HG02840 (cell line): ENCODE results near the gene IPCEF1.
A peak's percentile ranks its signal among the peaks of the same experiment; 100 is the strongest.
"Not testable (repeated sequence)": the region's sequence is repeated elsewhere in the genome, so short reads cannot be mapped to it uniquely, and the experiment has no call there.

Experiments used
- ATAC-seq: cut with Tn5 transposase; IDR thresholded peaks from one replicate; pipeline ENCODE4 v1.9.1; 2021; ENCODE audit warnings: mild to moderate bottlenecking, moderate library complexity, moderate number of reproducible peaks; ENCODE audit not compliant: unreplicated experiment, low FRiP score

Gene IPCEF1

GRCh38 chr6:154187203-154187602 lies 169.4 kb downstream of the IPCEF1 start:
- ATAC-seq = no peak

DNA sequence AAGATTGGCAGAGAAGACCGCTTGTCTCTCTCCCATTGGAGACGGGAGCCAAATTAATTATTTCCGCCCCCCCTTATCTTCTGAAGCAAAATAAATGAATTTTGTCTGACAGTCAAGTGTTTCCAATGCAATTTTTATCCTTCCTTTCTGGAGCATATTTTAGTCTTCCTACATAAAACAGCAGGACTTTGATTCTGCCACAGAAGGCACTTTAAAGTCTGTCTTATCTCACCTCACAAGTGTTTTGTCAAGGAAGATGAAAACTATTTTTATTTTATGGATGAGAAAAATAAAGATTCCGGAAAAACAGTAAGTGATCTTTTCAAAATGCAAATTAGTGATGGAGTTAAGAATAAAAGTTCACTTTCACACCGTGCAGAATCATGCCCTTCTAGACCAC lies 177.2 kb downstream of the IPCEF1 start:
- ATAC-seq = no peak

GRCh38 chr6:154172393-154172792 lies 184.2 kb downstream of the IPCEF1 start:
- not testable (repeated sequence) for ATAC-seq

DNA sequence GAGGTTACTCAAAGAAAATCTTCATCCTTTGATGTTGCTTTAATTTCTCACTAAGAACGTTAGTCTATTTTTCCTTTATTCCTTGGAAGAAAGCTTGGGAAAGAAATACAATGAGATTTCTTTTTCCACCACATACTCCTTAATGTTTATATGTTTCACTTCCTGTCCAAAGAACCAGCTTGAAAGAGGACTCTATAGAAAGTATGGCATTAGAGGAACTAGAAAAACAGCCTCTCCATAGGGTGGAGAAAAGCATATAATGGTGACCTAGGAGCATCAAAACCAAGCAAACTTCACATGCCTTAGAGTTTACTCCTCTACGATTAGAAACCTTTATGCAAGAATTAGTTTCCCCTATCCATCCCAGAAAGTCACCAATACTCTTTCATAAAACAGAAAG lies 186.5 kb downstream of the IPCEF1 start:
- ATAC-seq = no peak

DNA sequence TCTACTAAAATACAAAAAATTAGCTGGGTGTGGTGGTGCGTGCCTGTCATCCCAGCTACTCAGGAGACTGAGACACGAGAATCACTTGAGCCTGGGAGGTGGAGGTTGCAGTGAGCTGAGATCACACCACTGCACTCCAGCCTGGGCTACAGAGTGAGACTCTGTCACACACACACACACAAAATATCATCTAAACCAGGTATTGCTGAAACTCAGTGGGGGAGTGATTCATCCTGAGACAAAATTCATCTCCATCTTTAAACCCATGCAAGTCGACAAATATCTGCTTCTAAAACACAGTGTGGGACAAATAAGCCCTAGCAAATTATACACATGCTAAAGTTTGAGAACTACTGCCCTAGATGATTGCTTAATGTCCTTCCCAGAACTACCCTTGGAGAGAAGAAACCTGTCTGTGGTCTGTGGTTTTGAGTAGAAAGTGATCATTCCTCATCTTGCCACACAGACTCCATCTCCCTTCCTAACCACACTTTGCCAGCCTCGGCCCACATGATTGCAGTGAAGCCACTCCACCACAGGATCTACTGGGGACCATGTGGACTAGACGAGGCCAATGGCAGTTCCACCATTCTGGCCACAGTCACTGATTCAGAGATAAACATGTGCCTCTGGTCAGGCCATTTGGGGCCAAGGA lies 187.3 kb downstream of the IPCEF1 start:
- no peak for ATAC-seq

GRCh38 chr6:154167126-154167525 lies 189.5 kb downstream of the IPCEF1 start:
- no peak for ATAC-seq

- ATAC-seq = no peak
Measured at GRCh38 chr6:154166140-154166539, 190.5 kb downstream of the IPCEF1 start.

GRCh38 chr6:154165478-154165877 lies 191.1 kb downstream of the IPCEF1 start:
- no peak for ATAC-seq

DNA sequence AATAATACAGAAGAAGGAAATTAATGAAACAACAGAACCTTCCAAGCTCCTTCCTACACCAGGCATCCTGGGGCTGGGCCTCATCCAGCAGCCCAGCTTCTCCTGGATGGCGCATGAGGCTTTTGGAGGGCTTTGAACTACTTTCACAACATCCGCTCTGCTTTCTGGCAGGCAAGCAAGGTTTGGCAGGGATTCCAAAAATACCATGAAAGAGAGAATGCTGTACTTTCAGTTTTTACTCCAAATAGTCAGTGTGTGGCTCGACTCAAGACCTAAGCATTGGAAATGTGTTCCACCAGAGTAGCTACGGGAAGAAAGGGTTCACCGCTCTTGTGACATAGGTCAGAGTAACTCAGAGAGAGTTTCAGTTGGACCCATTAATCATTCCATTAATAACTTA lies 192.2 kb downstream of the IPCEF1 start:
- no peak for ATAC-seq

DNA sequence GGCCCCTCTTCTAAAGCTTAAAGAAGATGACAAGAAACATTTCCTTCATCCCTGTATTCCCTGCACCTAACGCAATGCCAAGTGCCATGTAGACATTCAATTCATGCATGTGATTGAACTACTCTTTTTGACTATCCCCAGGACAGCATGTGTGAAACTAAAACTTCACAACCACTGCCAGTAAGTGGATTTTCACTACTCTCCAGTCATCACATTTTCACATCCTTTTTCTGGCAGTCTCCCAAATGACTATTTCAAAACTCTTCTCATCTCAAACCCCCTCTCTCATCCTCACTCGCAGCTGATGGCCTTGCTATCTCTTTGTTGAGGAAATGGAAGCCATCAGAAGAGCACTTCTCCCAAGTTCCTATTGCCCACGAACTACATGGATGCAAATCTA lies 194.9 kb downstream of the IPCEF1 start:
- peak; percentile 59 for ATAC-seq

DNA sequence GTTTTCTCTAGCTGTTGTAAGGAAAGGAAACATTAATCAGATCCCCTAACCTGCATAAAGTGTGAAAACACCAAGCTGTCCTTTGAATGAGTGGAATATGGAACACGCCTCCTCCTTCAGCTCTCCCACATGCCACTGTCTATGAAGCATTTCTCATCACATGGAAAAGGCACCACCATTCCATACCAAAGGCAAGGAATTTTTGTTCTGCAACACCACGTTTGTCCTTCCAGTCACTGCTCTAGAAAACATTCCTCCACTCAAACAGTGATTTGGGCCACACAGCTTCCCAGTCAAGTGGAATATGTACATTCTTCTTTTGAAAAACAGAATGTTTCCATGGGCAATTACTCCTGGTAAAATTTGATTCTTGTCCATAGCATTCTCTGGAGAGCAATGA lies 197.5 kb downstream of the IPCEF1 start:
- ATAC-seq = no peak

DNA sequence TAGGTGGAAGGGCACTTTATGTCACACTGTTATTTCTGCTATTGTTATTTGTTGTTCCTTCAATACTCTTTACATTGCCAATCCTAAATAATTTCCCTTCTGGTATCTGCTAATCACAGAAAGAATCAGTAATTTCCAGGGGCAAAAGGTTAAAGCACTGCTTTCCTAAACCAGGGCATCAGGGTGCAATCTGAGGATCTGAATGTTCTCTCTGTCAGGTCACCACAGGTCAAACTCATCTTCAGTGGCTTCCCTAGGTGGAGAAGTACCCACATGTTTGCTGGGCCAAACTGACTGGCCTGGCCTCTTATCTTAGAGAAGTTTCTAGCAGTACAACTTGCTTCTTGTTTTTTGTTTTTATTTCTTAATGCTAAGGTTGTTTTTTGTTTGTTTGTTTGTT lies 198.9 kb downstream of the IPCEF1 start:
- ATAC-seq = no peak

DNA sequence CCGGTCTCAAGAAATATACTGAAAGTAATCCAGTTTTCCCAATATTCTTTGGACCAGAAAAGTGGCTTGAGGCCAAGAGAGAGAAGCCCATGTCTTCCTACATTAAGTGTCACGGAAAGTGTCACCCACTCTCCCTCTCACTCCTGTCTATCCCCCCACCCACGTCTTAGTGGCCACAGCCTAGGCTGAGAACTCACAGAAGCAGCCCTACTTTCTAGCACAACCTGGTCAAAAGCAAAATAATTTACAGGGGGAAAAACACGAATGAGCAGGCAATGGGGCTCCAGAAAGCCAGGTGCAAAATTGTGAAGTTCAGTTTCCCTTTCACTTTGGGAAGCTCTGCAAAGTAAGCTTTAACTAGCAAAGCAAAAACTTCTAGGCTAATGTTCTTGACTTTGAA lies 199.5 kb downstream of the IPCEF1 start:
- ATAC-seq = peak; percentile 48

- ATAC-seq = peak; percentile 78
Measured at GRCh38 chr6:154156135-154156896, 200.3 kb downstream of the IPCEF1 start.

GRCh38 chr6:154154389-154154967 lies 202.1 kb downstream of the IPCEF1 start:
- ATAC-seq = no peak

GRCh38 chr6:154143753-154144152 lies 212.8 kb downstream of the IPCEF1 start:
- ATAC-seq = no peak

- no peak for ATAC-seq
Measured at GRCh38 chr6:154140743-154141142, 215.9 kb downstream of the IPCEF1 start.

GRCh38 chr6:154139892-154140291 lies 216.7 kb downstream of the IPCEF1 start:
- no peak for ATAC-seq

DNA sequence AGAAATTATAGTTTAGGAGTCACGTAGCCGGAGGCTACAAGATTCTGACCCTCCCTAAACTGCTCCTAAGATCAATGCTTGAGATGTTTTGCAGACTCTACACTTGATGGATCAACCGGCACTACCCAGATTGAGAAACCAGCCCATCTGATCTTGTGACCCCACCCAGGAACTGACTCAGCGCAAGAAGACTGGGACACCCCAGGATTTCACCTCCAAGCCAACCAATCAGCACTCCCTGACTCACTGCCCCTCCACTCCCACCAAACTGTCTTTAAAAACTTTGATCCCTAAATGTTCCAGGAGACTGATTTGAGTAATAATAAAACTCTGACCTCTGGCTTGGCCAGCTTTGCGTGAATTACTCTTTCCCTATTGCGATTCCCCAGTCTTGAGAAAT lies 217.8 kb downstream of the IPCEF1 start:
- ATAC-seq = no peak

DNA sequence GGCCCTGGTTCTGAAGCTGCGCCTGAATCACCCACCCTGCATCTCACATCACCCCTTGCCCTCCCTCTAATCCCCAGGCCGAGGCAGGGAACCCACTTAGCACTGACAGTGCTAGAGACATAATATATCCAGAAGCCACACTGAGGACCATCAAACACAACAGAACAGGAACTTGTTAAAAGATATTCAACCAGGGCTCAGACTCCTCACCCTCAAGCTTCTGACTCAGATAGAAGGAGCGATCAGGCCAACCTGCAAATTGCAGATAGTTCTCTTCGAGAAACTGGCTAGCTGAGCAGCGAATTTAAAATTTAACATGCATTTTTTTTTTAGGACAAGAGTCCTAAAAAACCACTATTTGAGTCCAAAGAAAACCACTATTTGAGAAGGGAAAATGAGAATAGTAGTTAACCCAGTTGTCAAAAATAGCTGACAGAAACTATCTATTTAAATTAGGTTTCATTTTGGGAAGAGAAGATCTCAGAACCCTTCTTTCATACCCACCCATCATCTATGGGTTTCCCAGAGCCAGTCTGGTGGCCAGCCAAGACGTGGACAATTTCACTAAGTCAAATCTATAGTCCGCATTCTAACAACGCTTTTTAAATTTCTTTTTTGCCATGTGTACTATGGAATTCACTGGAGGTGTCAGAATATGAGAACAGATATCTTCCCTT lies 222.0 kb downstream of the IPCEF1 start:
- ATAC-seq = no peak

DNA sequence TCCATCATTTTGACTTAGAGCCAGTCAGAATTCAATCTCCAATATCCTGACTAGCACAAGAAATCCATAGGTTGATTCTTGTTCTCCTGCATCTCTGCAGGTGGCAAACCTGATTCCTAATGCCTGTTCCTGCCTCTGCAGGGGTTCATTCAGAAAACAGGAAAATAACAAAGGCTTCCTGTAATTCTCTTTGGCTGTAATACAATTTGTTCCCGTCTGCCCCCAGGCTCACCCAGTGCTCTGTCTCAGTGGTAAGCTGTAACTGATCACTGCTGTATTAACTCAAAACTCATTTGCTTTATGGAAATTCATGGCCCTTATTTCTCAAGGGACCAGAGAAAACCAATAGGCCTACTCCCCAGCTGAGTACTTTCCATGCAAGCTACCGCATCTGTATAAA lies 228.9 kb downstream of the IPCEF1 start:
- no peak for ATAC-seq
